Stimulated activated CD4-positive, alpha-beta T cell treated with anti-CD3 and anti-CD28 coated beads, Interleukin-1b, Interleukin-23, amount 100 ng/mL, for 48 hours (primary cell): ENCODE data around the gene CHI3L1.

Experiments
- DNase-seq: peaks from one replicate; pipeline ENCODE4 v3.0.0-alpha.2; 2020

CHI3L1 gene

GRCh38 chr1:203180611-203181330, 5.7 kb downstream of the CHI3L1 start:
- DNase-seq: no peak

DNA sequence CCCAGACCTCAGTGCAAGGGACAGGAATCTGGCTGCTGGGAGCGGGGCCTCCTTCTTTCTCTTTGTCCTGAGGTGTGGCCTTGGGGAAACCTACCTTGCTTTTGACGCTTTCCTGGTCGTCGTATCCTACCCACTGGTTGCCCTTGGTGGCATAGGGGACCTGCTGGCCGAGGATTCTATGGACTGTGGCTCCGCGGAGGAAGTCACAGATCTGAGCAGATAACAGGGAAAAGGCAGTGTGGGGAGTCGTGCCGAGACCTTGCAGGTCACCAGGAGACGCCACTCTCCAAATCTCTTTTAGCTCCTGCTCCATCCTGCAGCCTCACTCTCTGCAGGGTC, 6.9 kb downstream of the CHI3L1 start:
- no peak for DNase-seq

DNA sequence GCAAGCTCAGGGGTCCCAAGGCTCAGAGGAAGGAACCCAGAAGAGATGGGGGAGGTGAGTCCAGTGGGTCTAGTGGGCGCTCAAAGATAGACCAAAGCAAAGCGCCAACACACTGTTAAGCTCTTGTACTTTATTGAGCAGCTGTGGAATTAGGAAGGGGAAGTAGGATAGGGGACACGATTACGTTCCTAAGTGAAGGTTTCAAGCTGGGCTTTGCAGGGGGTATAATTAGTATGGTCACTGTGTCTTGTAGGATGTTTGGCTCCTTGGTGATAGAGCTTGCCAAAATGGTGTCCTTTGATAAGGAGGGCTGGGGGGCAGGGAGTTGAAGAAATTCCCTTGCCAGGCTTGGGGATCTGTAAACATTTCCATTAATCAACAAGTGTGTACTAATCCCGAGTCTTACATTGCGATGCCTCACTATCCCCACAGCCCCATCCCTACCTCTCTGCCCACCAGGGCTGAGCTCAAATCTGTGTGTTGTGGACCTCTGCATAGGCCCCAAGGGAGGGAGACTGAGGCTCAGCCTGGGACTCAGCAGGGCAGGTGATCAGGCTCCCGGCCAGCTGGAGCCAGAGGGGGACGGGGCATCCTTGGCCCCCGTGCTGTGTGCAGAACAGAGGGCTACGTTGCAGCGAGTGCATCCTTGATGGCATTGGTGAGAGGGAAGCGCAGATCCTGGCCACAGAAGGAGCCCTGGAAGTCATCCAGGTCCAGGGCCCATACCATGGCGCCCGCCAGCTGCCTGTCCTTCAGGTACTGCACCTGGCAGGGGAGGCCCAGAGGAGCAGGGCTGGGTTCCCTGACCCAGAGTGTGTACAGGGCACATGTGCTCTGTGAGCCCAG, 7.5 kb downstream of the CHI3L1 start:
- DNase-seq: no peak

GRCh38 chr1:203178083-203178482, 8.4 kb downstream of the CHI3L1 start:
- no peak for DNase-seq

DNA sequence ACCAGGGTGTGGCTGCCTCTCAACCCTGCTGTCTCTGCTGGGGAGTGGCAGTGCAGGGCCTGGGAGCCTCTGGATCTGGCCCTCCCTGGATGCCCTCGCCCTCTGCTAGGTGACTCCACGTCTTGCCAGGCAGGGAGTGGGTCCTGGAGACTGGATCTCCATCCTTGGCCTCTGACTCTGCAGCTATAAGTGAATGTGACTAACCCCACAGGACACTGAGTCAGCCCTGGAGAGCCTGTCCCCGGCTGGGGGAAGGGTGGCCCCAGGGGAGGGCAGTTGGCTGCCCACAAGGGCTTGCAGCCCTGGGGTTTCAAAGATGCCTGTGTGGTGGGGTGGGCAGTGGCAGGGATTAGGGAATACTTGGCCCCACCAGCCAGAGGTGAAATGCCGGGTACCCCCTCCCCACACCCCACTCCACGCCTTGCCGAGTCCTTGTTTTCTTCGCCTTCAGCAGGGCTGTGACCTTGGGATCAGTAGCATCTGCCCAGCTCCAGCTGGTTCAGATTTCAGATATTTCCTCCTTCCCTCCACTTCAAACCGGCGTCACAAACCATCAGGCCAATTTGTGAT, 8.9 kb downstream of the CHI3L1 start:
- no peak for DNase-seq

DNA sequence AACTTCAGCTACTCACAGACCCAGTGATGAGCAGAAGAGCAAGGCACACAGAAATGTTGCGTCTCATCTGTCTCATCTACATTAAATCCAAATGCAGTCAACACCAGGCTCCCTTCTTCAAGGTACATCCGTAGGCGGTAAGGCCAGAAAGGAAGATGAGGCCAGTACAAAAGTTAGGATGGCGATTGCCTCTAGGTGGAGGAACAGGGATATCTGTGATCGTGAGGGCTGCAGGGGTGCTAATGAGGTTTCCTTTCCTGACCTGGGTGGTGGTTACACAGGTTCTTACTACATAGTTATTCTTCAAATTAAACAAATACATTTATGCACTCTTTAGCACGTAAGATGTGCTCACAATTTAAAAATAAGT, 9.5 kb downstream of the CHI3L1 start:
- DNase-seq: no peak

- DNase-seq: no peak
Observed at GRCh38 chr1:203176273-203177035, 10.1 kb downstream of the CHI3L1 start.

DNA sequence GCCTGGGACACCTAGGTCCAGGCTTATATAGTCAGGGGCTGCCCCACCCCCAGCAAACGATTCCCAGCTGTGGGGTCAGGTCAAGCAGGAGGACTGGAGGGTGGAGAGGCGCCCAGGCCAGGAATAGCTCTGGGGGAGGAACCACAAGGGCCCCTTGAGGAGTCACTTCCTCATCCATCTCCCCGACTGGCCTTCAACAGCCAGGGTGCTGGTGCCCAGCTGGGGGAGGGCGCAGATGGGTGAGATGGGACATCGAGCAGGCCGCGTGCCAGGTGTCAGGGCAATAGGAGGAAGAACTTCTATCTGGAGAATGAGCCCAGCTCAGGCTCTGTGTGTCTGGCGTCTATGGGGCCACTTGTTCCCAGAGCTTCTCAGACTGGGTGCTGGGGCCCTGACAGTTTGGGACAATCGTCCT, 10.7 kb downstream of the CHI3L1 start:
- DNase-seq: no peak

GRCh38 chr1:203175237-203175826, 11.2 kb downstream of the CHI3L1 start, which contains the start of gene MYBPH:
Gene MYBPH (minus strand): TSS chr1:203175826. CDS start chr1:203175755, 71 bp downstream.
- no peak for DNase-seq

GRCh38 chr1:203174324-203174985, 12.0 kb downstream of the CHI3L1 start:
- DNase-seq: no peak

- DNase-seq: no peak
Observed at GRCh38 chr1:203173566-203173965, 12.9 kb downstream of the CHI3L1 start.

- no peak for DNase-seq
Observed at GRCh38 chr1:203173011-203173555, 13.4 kb downstream of the CHI3L1 start.

GRCh38 chr1:203172184-203173010, 14.1 kb downstream of the CHI3L1 start:
- DNase-seq: peak; percentile 49

GRCh38 chr1:203171341-203172183, 14.9 kb downstream of the CHI3L1 start:
- no peak for DNase-seq

DNA sequence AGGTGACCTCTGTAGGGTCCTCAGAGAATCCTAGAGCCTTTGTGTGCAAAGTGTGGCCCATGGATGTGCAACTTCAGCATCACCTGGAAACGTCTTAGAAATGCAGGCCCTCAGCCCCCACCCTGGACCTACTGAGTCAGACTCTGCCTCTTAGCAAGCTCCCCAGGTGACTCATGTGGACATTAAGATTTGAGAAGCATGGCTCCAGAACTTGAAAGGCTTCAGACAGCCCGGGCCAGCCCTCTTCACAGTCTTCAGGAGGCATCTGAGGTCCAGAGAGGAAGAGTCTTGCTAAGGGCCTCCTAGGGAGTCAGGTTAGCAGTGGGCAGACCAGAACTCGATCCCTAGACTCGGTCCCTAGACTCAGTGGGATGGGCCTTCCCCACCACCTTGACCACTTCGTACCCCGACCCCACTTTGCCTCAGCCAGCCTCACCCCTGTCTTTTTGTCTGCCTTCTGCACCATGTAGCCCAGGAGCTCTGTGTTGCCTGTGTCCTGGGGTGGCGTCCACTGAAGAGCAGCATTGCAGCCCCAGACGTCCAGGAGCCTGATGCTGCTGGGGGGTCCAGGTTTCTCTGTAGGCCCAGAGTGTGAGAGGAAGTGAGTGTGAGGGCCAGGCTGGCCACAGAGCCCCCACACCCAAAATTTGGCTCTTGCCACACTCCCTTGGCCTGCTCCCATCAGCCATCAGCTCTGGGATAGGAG, 15.7 kb downstream of the CHI3L1 start:
- DNase-seq: no peak

GRCh38 chr1:203169770-203170520, 16.6 kb downstream of the CHI3L1 start:
- DNase-seq: no peak

- no peak for DNase-seq
Observed at GRCh38 chr1:203168991-203169390, 17.5 kb downstream of the CHI3L1 start.

GRCh38 chr1:203168256-203168786, 18.2 kb downstream of the CHI3L1 start:
- DNase-seq: no peak

DNA sequence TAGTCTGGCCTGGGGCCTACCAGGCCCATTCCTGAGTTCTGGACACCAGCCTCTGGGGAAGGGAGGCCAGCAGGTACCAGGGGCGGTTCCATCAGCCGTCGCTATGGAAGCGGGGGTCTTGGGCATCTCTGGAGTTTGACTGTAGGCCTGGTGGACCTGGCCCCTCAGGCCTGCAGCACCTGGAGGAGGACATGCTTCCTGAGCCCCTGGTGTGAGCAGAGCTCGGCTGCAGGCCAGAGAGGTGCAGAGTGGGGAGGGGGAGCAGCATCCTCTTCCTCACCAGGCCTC, 18.6 kb downstream of the CHI3L1 start:
- no peak for DNase-seq
